ENCODE results near the gene RYR2.

GRCh38 chr1:237681210-237681609 lies 639.2 kb downstream of the RYR2 start:
- TF ChIP-seq EZH2phosphoT487 (IDR thresholded peaks at IDR 0.05) = no peak
- TF ChIP-seq EZH2 (IDR thresholded peaks at IDR 0.05) = no peak
- TF ChIP-seq CTCF (IDR thresholded peaks at IDR 0.05) = no peak
